Spleen (tissue), 11 donors: ENCODE results near the gene CACNA1C. TPM values are rescaled to one million over a fixed set of nuclear protein-coding genes. Genes with fewer than 3 reads are reported as not detected.

ENCODE experiments used
- DNase-seq: peaks from one replicate; pipeline ENCODE4 v3.0.0-alpha.2; 2020
- H3K27ac ChIP-seq, 8 donors: fragments of 200-600 bp; sonication (generic) in 7 of 8; 1 replicate in 4 of 8; 2 replicates in 4 of 8; pipeline versions ENCODE4 v1.5.0 to v1.8.0; 2016 to 2021; ENCODE audit warnings: inconsistent platforms in 4 of 8, mild to moderate bottlenecking in 4 of 8, moderate library complexity in 1 of 8
- H3K27me3 ChIP-seq, 7 donors: fragments of 200-600 bp; sonication (generic) in 6 of 7; replicated peaks in 1 of 7; 1 replicate in 4 of 7; 2 replicates in 3 of 7; pipeline versions ENCODE4 v1.5.0 to v1.8.0; 2016 to 2021; ENCODE audit warnings: inconsistent platforms in 3 of 7, mild to moderate bottlenecking in 1 of 7
- H3K36me3 ChIP-seq, 6 donors: fragments of 200-600 bp; sonication (generic) in 5 of 6; 1 replicate in 4 of 6; 2 replicates in 2 of 6; pipeline versions ENCODE4 v1.5.0 to v1.8.0; 2016 to 2021; ENCODE audit warnings: inconsistent platforms in 2 of 6
- H3K4me1 ChIP-seq, 6 donors: fragments of 200-600 bp; sonication (generic) in 5 of 6; 1 replicate in 3 of 6; 2 replicates in 3 of 6; pipeline versions ENCODE4 v1.5.0 to v1.8.0; 2016 to 2021; ENCODE audit warnings: inconsistent platforms in 3 of 6
- H3K4me3 ChIP-seq, 8 donors: fragments of 200-600 bp; sonication (generic) in 7 of 8; 1 replicate in 4 of 8; 2 replicates in 4 of 8; pipeline versions ENCODE4 v1.5.0 to v1.8.0; 2016 to 2021; ENCODE audit warnings: inconsistent platforms in 4 of 8, mild to moderate bottlenecking in 4 of 8, moderate library complexity in 2 of 8
- H3K9me3 ChIP-seq, 8 donors: fragments of 200-600 bp; sonication (generic) in 7 of 8; 1 replicate in 4 of 8; 2 replicates in 4 of 8; pipeline versions ENCODE4 v1.5.0 to v1.8.0; 2016 to 2021; ENCODE audit warnings: inconsistent platforms in 4 of 8
- POLR2A ChIP-seq, 3 donors: fragments of 450-650 bp; IDR thresholded peaks; one replicate each; pipeline ENCODE4 v1.5.1; 2017; ENCODE audit warnings: antibody characterized with exemption in 3 of 3, mild to moderate bottlenecking in 1 of 3
- POLR2AphosphoS5 ChIP-seq, 3 donors: sonication (generic); formaldehyde crosslinking; IDR thresholded peaks; one replicate each; pipeline ENCODE4 v1.5.1; 2017; ENCODE audit warnings: antibody characterized with exemption in 3 of 3
- WGBS, 5 donors: extraction: QIAGEN DNeasy Blood & Tissue Kit in 3 of 5; methylation state at CpG; one replicate each; pipeline versions ENCODE4 v1.1.5 to v1.1.7; 2013 to 2018; 5-methylcytosine and 5-hydroxymethylcytosine counted together
- intact Hi-C: fragments of 100-400 bp; cut with DNase I; formaldehyde crosslinking; loops from one replicate; pipeline ENCODE4 v1.15.0; 2023; ENCODE audit warnings: low total_unique reads
- polyA plus RNA-seq, 3 donors: library from polyadenylated mRNA; stranded (reverse); fragments of 200-250 nt; gene quantifications; one replicate each; pipeline ENCODE4 v1.2.1, GENCODE V29; 2013
- total RNA-seq, 7 donors: library from RNA; depleted of rRNA in 3 of 7; stranded (reverse); fragments of >200 nt in 3 of 7; fragmentation: NEBNext Ultra II Directional in 4 of 7; extraction: Animal tissue kit (Norgen Biotek cat#: 25700) in 4 of 7; gene quantifications; one replicate each; pipeline versions ENCODE4 v1.1.0 to v1.2.1, GENCODE V29; 2016 to 2021
- TF ChIP-seq, protein P1 (sequence below), 11 experiments: fragments of 200-600 bp in 7 of 11; fragments of 450-650 bp in 4 of 11; sonication (generic) in 4 of 11; IDR thresholded peaks in 8 of 11; conservative IDR thresholded peaks in 3 of 11; 1 replicate in 7 of 11; 2 replicates in 4 of 11; pipeline versions ENCODE4 v1.4.0 to v1.8.0; 2016 to 2021; ENCODE audit warnings: antibody characterized with exemption in 11 of 11, inconsistent platforms in 4 of 11, mild to moderate bottlenecking in 1 of 11
- donor health status: healthy with polysubstance abuse.
- donor health status: DM: no; HTN: no; CAD: no; lungs with moderate emphysema.
- donor health status: DM: no; HTN: no; CAD: no.
- donor health status: Bipolar disorder and iron deficiency.
- donor health status: healthy.
- donor health status: DM: no; HTN: no; CAD: no.
- donor health status: DM: yes; HTN: yes; CAD: no.

Gene CACNA1C
- total and polyA plus RNA-seq, 10 donors = 0.67 to 27.6 (median 18.4) TPM

DNA sequence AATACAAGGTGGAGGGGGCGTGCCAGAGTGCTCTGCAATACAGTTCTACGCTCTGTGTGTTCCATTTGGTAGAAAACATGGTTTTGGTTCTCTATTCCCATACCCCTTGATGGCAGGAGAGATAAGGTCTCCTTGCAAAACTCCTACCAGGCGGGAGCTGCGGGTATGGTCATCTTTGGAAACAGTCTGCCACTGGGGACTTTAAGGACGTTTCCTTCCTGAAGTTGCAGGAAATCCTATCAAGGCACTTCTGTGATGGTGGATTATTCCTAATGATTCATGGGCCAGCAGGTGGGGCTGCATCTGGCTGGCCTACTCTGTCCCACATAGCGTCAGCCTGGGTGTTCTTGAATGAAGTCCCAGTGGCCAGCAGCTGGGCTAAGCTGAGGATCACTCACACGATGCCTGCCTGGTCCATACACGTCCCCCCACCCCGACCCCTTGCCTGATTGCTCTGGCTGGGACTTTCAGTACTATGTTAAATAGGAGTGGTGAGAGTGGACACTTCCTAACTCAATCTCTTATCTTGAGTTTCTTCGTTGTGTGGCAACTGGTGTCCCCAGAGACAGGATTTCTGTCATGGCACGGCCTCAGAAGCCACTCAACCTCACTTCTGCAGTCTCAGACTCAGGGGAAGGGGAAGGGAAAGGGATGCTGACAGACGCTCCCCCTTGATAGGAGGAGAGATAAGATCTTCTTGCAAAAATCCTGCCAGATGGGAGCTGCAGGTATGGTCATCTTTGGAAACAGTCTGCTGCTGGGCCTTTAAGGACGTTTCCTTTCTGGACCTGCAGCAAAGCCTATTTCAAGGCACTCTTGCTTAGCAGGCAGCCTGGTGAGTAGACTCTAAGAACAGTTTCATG, 680.9 kb downstream of the CACNA1C start:
- no peak for DNase-seq
- TF ChIP-seq, protein P1, sequence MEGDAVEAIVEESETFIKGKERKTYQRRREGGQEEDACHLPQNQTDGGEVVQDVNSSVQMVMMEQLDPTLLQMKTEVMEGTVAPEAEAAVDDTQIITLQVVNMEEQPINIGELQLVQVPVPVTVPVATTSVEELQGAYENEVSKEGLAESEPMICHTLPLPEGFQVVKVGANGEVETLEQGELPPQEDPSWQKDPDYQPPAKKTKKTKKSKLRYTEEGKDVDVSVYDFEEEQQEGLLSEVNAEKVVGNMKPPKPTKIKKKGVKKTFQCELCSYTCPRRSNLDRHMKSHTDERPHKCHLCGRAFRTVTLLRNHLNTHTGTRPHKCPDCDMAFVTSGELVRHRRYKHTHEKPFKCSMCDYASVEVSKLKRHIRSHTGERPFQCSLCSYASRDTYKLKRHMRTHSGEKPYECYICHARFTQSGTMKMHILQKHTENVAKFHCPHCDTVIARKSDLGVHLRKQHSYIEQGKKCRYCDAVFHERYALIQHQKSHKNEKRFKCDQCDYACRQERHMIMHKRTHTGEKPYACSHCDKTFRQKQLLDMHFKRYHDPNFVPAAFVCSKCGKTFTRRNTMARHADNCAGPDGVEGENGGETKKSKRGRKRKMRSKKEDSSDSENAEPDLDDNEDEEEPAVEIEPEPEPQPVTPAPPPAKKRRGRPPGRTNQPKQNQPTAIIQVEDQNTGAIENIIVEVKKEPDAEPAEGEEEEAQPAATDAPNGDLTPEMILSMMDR (IDR thresholded peaks at IDR 0.05 in 8 of 11, conservative IDR thresholded peaks at IDR 0.05 in 3 of 11) = no peak
- TF ChIP-seq POLR2A (IDR thresholded peaks at IDR 0.05) (no peak), POLR2AphosphoS5 (IDR thresholded peaks at IDR 0.05) (no peak)
- Histone ChIP-seq H3K36me3 (no peaks in the 10 kb centered on the region), H3K27ac (no peak overlapping the region), H3K4me3 (no peak overlapping the region), H3K27me3 (peaks cover 0 to 40% (median 0%) of the 10 kb centered on the region in 7 donors), H3K9me3 (no peaks in the 10 kb centered on the region), H3K4me1 (peaks cover 0 to 16% (median 2%) of the 10 kb centered on the region in 6 donors)
- intact Hi-C loops = no loop called here
- WGBS, 5 donors = 16 to 44% (median 29%) methylated on average over 13 of the region's 13 CpGs

DNA sequence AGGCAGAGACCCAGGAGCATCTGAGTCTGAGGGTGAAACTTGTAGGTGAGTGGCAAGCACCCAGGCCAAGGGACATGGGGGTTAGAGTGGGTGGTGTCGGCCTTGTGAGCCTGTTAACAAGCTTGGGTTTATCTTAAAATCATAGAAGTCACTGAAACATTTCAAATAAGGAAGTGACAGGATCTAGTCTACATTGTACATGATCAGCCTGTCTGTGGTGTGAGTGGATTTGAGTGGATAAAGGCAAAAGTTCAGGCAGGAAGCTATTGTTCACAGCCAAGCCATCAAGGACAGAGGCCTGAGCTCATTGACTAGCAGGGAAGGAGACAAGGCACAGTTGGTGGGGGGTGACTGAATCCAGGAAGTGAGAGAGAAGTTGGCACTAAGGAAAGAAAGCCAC, 682.6 kb downstream of the CACNA1C start:
- intact Hi-C loops = no loop called here
- no peaks in the 10 kb centered on the region for H3K9me3 ChIP-seq
- DNase-seq = no peak

DNA sequence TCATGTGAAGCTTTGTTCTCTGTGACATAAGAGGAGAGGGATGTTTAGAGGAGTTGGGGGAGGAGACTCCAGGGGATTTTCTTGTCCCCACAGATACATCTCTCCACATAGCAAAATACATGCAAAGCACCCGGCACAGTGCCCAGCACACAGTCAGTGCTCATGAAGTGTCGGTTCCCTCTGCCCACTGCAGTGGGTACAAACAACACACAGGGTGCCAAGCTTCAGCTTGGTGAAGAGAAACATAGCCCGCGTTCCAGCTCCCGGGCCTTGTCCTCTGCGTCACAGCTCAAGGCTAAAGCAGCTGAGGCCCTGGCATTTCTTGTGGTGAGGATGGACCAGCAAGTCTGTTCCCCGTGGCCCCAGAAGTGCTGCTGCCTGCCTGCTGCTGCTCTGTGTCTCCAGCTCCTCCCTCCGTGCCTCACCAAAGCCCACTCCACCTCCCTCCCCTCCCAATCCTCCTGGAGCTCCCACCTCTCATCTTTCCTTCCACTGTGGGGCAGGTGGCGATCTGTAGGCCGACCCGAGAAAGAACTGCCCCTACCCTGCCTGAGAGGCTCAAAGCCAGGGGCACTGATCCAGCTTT, 685.0 kb downstream of the CACNA1C start:
- Histone ChIP-seq H3K27ac (no peak overlapping the region), H3K27me3 (peaks cover 0 to 24% (median 0%) of the 10 kb centered on the region in 7 donors), H3K36me3 (no peaks in the 10 kb centered on the region), H3K4me3 (no peak overlapping the region), H3K9me3 (no peaks in the 10 kb centered on the region), H3K4me1 (peaks cover 0 to 16% (median 2%) of the 10 kb centered on the region in 6 donors)
- TF ChIP-seq, protein P1 (IDR thresholded peaks at IDR 0.05 in 8 of 11, conservative IDR thresholded peaks at IDR 0.05 in 3 of 11) = no peak
- no peak for TF ChIP-seq POLR2AphosphoS5 (IDR thresholded peaks at IDR 0.05)
- 75 to 94% (median 86%) methylated on average over 7 to 11 of the region's 11 CpGs for WGBS, 5 donors
- intact Hi-C loops = no loop called here
- peak; percentile 52 for DNase-seq

More for the DNA sequence above, 682.6 kb downstream of the CACNA1C start:
- peaks cover 0 to 16% (median 2%) of the 10 kb centered on the region in 6 donors for H3K4me1 ChIP-seq
- peaks cover 0 to 40% (median 0%) of the 10 kb centered on the region in 7 donors for H3K27me3 ChIP-seq
- H3K4me3 ChIP-seq = no peak overlapping the region
- H3K27ac ChIP-seq = no peak overlapping the region
- 40 to 72% (median 52%) methylated on average over 1 of the region's 1 CpG for WGBS, 5 donors
- no peaks in the 10 kb centered on the region for H3K36me3 ChIP-seq
- no peak for TF ChIP-seq POLR2A (IDR thresholded peaks at IDR 0.05)
- TF ChIP-seq POLR2AphosphoS5 (IDR thresholded peaks at IDR 0.05) = no peak
- TF ChIP-seq, protein P1 (IDR thresholded peaks at IDR 0.05 in 8 of 11, conservative IDR thresholded peaks at IDR 0.05 in 3 of 11) = no peak

DNA sequence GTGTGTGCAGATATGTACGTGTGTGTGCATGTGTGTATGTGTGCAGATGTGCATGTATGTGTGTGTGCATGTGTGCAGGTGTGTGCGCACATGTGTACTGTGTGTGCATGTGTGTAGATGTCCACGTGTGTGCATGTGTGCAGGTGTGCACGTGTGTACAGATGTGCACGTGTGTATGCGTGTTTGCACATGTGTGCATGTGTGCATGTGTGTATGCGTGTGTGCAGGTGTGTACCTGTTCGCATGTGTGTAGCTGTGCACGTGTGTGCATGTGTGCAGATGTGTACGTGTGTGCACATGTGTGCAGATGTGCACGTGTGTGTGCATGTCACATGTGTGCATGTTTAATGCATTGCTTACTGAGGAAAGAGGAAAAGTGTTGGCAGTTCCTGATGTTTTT, 686.3 kb downstream of the CACNA1C start:
- TF ChIP-seq POLR2A (IDR thresholded peaks at IDR 0.05) = no peak
- TF ChIP-seq, protein P1 (IDR thresholded peaks at IDR 0.05 in 8 of 11, conservative IDR thresholded peaks at IDR 0.05 in 3 of 11) = no peak
- intact Hi-C loops = no loop called here
- peaks cover 0 to 8% (median 2%) of the 10 kb centered on the region in 6 donors for H3K4me1 ChIP-seq
- H3K36me3 ChIP-seq = no peaks in the 10 kb centered on the region
- H3K27ac ChIP-seq = no peak overlapping the region
- no peak overlapping the region for H3K4me3 ChIP-seq
- DNase-seq = no peak
- peaks cover 0 to 17% (median 0%) of the 10 kb centered on the region in 7 donors for H3K27me3 ChIP-seq
- WGBS, 5 donors = 76 to 88% (median 86%) methylated on average over 10 to 11 of the region's 11 CpGs
- H3K9me3 ChIP-seq = no peaks in the 10 kb centered on the region
